GM23338 (cell line): ENCODE data around the gene ANTXR2. TPM values are rescaled to one million over a fixed set of nuclear protein-coding genes. Genes with fewer than 3 reads are reported as not detected.

ENCODE experiments used
- ATAC-seq: fragments of 200-7000 bp; cut with Tn5 transposase; 3 replicates; pipeline ENCODE4 v1.9.1; 2020
- DNase-seq: peaks from one replicate; pipeline ENCODE4 v3.0.0-alpha.2; 2015; ENCODE audit warnings: low spot score
- H2AFZ ChIP-seq: fragments of 200-600 bp; sonication (generic); 2 replicates; pipeline ENCODE4 v1.8.0; 2016; ENCODE audit warnings: antibody characterized with exemption, mild to moderate bottlenecking, moderate library complexity
- H3F3A ChIP-seq: fragments of 200-600 bp; sonication (generic); replicated peaks from 2 replicates; pipeline ENCODE4 v1.8.0; 2017; ENCODE audit warnings: antibody characterized with exemption, mixed run types, low read depth
- H3K27ac ChIP-seq: fragments of 200-600 bp; sonication (generic); 2 replicates; pipeline ENCODE4 v1.6.1; 2016; ENCODE audit warnings: low read depth
- H3K27me3 ChIP-seq: fragments of 200-600 bp; sonication (generic); 2 replicates; pipeline ENCODE4 v1.8.0; 2016; ENCODE audit warnings: mild to moderate bottlenecking, mixed run types, moderate library complexity; ENCODE audit not compliant: insufficient read depth
- H3K36me3 ChIP-seq: fragments of 200-600 bp; sonication (generic); 2 replicates; pipeline ENCODE4 v1.8.0; 2016; ENCODE audit warnings: mild to moderate bottlenecking; ENCODE audit not compliant: insufficient read depth
- H3K4me1 ChIP-seq: fragments of 200-600 bp; sonication (generic); 2 replicates; pipeline ENCODE4 v1.8.0; 2016; ENCODE audit warnings: mild to moderate bottlenecking, moderate library complexity; ENCODE audit not compliant: insufficient read depth
- H3K4me2 ChIP-seq: fragments of 200-600 bp; sonication (generic); 2 replicates; pipeline ENCODE4 v1.7.1; 2017; ENCODE audit warnings: mixed run types
- H3K4me3 ChIP-seq: fragments of 200-600 bp; sonication (generic); 2 replicates; pipeline ENCODE4 v1.6.1; 2016; ENCODE audit warnings: mixed run types
- H3K79me2 ChIP-seq: fragments of 200-600 bp; sonication (generic); replicated peaks from 2 replicates; pipeline ENCODE4 v1.8.0; 2017; ENCODE audit warnings: mild to moderate bottlenecking; ENCODE audit not compliant: insufficient read depth
- H3K9me2 ChIP-seq: fragments of 200-600 bp; sonication (generic); 2 replicates; pipeline ENCODE4 v1.8.0; 2017; ENCODE audit not compliant: insufficient read depth
- H4K20me1 ChIP-seq: fragments of 200-600 bp; sonication (generic); replicated peaks from 2 replicates; pipeline ENCODE4 v1.8.0; 2017; ENCODE audit warnings: mild to moderate bottlenecking; ENCODE audit not compliant: insufficient read depth
- H3K27ac Mint-ChIP-seq: 2 replicates; pipeline ENCODE4 v1.8.0; 2020; ENCODE audit warnings: inconsistent platforms, mild to moderate bottlenecking, moderate library complexity, mixed read lengths
- H3K27me3 Mint-ChIP-seq: 3 replicates; pipeline ENCODE4 v1.8.0; 2022; ENCODE audit warnings: low read depth, mild to moderate bottlenecking, moderate library complexity, mixed read lengths, inconsistent platforms; ENCODE audit not compliant: insufficient read depth, poor library complexity
- H3K36me3 Mint-ChIP-seq: 3 replicates; pipeline ENCODE4 v1.8.0; 2021; ENCODE audit warnings: low read depth, mild to moderate bottlenecking, inconsistent platforms, moderate library complexity, mixed read lengths
- H3K4me1 Mint-ChIP-seq: 3 replicates; pipeline ENCODE4 v1.8.0; 2020; ENCODE audit warnings: mild to moderate bottlenecking, inconsistent platforms, mixed read lengths
- H3K4me3 Mint-ChIP-seq: 3 replicates; pipeline ENCODE4 v1.8.0; 2021; ENCODE audit warnings: moderate library complexity, mild to moderate bottlenecking, inconsistent platforms, mixed read lengths
- H3K9me3 Mint-ChIP-seq: 3 replicates; pipeline ENCODE4 v1.8.0; 2020; ENCODE audit warnings: moderate library complexity, mild to moderate bottlenecking, inconsistent platforms, mixed read lengths
- CREB1 ChIP-seq: fragments of 250-450 bp; sonication (Bioruptor Pico); IDR thresholded peaks from 2 replicates; pipeline ENCODE4 v1.5.0; 2020; ENCODE audit warnings: low read depth, mild to moderate bottlenecking, moderate library complexity
- CTCF ChIP-seq, 2 experiments: fragments of 200-600 bp in 1 of 2; sonication (generic) in 1 of 2; conservative IDR thresholded peaks; 2 replicates each; pipeline versions ENCODE4 v1.5.1 to v1.6.1; 2016 to 2017; ENCODE audit warnings: antibody characterized with exemption in 2 of 2, low read depth in 2 of 2, mild to moderate bottlenecking in 2 of 2, moderate library complexity in 1 of 2
- EZH2phosphoT487 ChIP-seq: fragments of 200-600 bp; sonication (generic); IDR thresholded peaks from one replicate; pipeline ENCODE4 v1.8.1; 2018; ENCODE audit warnings: antibody characterized with exemption; ENCODE audit not compliant: unreplicated experiment
- NANOG ChIP-seq: IDR thresholded peaks from 2 replicates; pipeline ENCODE4 v1.6.1; 2016; ENCODE audit warnings: antibody characterized with exemption, borderline replicate concordance
- REST ChIP-seq: IDR thresholded peaks from one replicate; pipeline ENCODE4 v1.6.1; 2018; ENCODE audit warnings: antibody characterized with exemption; ENCODE audit not compliant: unreplicated experiment
- ZNF114 ChIP-seq: fragments of 250-450 bp; sonication (Bioruptor Pico); IDR thresholded peaks from 2 replicates; pipeline ENCODE4 v1.5.0; 2020; ENCODE audit warnings: mild to moderate bottlenecking, moderate library complexity
- polyA plus RNA-seq: library from polyadenylated mRNA; unstranded; fragments of >200 nt; fragmentation: Nextera tagmentation; extraction: Ambion mirVana; gene quantifications from 2 replicates; pipeline ENCODE4 v1.2.1, GENCODE V29; 2016
- total RNA-seq: library from RNA; depleted of rRNA; stranded (reverse); fragments of >200 nt; shearing (Covaris generic); gene quantifications from 2 replicates; pipeline ENCODE4 v1.2.3, GENCODE V29; 2014
- TF ChIP-seq, protein P1 (sequence below): IDR thresholded peaks from 2 replicates; pipeline ENCODE4 v1.6.1; 2016; ENCODE audit warnings: antibody characterized with exemption
- TF ChIP-seq, protein P2 (sequence below): fragments of 250-450 bp; sonication (Bioruptor Pico); IDR thresholded peaks from 2 replicates; pipeline ENCODE4 v1.5.0; 2020; ENCODE audit warnings: mild to moderate bottlenecking, moderate library complexity

Gene ANTXR2
- total and polyA plus RNA-seq, 2 experiments from 2014 or later = 2.0 to 5.3 TPM

GRCh38 chr4:80092088-80092487 is 19.1 kb upstream of the ANTXR2 start:
- H3K27me3 Mint-ChIP-seq = no peaks in the 10 kb centered on the region
- H3K4me1 Mint-ChIP-seq = no peaks in the 10 kb centered on the region
- H3K4me2 ChIP-seq = no peak overlapping the region
- no peak for TF ChIP-seq EZH2phosphoT487
- TF ChIP-seq, protein P1, sequence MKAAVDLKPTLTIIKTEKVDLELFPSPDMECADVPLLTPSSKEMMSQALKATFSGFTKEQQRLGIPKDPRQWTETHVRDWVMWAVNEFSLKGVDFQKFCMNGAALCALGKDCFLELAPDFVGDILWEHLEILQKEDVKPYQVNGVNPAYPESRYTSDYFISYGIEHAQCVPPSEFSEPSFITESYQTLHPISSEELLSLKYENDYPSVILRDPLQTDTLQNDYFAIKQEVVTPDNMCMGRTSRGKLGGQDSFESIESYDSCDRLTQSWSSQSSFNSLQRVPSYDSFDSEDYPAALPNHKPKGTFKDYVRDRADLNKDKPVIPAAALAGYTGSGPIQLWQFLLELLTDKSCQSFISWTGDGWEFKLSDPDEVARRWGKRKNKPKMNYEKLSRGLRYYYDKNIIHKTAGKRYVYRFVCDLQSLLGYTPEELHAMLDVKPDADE = no peak
- TF ChIP-seq CTCF (conservative IDR thresholded peaks at IDR 0.05; ENCODE audit: low read depth in 2 of 2) = no peak
- TF ChIP-seq, protein P2, sequence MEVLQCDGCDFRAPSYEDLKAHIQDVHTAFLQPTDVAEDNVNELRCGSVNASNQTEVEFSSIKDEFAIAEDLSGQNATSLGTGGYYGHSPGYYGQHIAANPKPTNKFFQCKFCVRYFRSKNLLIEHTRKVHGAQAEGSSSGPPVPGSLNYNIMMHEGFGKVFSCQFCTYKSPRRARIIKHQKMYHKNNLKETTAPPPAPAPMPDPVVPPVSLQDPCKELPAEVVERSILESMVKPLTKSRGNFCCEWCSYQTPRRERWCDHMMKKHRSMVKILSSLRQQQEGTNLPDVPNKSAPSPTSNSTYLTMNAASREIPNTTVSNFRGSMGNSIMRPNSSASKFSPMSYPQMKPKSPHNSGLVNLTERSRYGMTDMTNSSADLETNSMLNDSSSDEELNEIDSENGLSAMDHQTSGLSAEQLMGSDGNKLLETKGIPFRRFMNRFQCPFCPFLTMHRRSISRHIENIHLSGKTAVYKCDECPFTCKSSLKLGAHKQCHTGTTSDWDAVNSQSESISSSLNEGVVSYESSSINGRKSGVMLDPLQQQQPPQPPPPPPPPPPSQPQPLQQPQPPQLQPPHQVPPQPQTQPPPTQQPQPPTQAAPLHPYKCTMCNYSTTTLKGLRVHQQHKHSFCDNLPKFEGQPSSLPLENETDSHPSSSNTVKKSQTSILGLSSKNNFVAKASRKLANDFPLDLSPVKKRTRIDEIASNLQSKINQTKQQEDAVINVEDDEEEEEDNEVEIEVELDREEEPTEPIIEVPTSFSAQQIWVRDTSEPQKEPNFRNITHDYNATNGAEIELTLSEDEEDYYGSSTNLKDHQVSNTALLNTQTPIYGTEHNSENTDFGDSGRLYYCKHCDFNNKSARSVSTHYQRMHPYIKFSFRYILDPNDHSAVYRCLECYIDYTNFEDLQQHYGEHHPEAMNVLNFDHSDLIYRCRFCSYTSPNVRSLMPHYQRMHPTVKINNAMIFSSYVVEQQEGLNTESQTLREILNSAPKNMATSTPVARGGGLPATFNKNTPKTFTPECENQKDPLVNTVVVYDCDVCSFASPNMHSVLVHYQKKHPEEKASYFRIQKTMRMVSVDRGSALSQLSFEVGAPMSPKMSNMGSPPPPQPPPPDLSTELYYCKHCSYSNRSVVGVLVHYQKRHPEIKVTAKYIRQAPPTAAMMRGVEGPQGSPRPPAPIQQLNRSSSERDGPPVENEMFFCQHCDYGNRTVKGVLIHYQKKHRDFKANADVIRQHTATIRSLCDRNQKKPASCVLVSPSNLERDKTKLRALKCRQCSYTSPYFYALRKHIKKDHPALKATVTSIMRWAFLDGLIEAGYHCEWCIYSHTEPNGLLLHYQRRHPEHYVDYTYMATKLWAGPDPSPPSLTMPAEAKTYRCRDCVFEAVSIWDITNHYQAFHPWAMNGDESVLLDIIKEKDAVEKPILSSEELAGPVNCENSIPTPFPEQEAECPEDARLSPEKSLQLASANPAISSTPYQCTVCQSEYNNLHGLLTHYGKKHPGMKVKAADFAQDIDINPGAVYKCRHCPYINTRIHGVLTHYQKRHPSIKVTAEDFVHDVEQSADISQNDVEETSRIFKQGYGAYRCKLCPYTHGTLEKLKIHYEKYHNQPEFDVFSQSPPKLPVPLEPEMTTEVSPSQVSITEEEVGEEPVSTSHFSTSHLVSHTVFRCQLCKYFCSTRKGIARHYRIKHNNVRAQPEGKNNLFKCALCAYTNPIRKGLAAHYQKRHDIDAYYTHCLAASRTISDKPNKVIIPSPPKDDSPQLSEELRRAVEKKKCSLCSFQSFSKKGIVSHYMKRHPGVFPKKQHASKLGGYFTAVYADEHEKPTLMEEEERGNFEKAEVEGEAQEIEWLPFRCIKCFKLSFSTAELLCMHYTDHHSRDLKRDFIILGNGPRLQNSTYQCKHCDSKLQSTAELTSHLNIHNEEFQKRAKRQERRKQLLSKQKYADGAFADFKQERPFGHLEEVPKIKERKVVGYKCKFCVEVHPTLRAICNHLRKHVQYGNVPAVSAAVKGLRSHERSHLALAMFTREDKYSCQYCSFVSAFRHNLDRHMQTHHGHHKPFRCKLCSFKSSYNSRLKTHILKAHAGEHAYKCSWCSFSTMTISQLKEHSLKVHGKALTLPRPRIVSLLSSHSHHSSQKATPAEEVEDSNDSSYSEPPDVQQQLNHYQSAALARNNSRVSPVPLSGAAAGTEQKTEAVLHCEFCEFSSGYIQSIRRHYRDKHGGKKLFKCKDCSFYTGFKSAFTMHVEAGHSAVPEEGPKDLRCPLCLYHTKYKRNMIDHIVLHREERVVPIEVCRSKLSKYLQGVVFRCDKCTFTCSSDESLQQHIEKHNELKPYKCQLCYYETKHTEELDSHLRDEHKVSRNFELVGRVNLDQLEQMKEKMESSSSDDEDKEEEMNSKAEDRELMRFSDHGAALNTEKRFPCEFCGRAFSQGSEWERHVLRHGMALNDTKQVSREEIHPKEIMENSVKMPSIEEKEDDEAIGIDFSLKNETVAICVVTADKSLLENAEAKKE (CRISPR knock-in tag) = no peak
- no peak for TF ChIP-seq REST
- TF ChIP-seq CREB1 = no peak
- TF ChIP-seq NANOG = no peak
- TF ChIP-seq ZNF114 = no peak
- ATAC-seq (no peak), DNase-seq (no peak)
- H3F3A ChIP-seq = no peaks in the 10 kb centered on the region
- no peaks in the 10 kb centered on the region for H3K9me2 ChIP-seq
- H4K20me1 ChIP-seq = no peaks in the 10 kb centered on the region
- H3K36me3 Mint-ChIP-seq = no peaks in the 10 kb centered on the region
- H3K4me3 ChIP-seq = no peak overlapping the region
- H3K27ac ChIP-seq = no peak overlapping the region
- no peaks in the 10 kb centered on the region for H3K27me3 ChIP-seq
- no peak overlapping the region for H3K4me3 Mint-ChIP-seq
- H3K4me1 ChIP-seq = no peaks in the 10 kb centered on the region
- no peaks in the 10 kb centered on the region for H3K36me3 ChIP-seq
- no peaks in the 10 kb centered on the region for H3K79me2 ChIP-seq
- H2AFZ ChIP-seq = no peak overlapping the region; the same call in 1 of the 2 replicates
- H3K9me3 Mint-ChIP-seq = no peaks in the 10 kb centered on the region
- H3K27ac Mint-ChIP-seq = no peak overlapping the region
